HEK293T (cell line): ENCODE measurements around the gene SEMA6C.

Source experiments
- ARNT ChIP-seq: fragments of 450-650 bp; IDR thresholded peaks from 2 replicates; pipeline ENCODE4 v1.6.1; 2017; ENCODE audit warnings: mild to moderate bottlenecking
- BHLHE40 ChIP-seq: fragments of 450-650 bp; IDR thresholded peaks from 2 replicates; pipeline ENCODE4 v1.6.1; 2016; ENCODE audit warnings: mild to moderate bottlenecking, moderate library complexity, borderline replicate concordance
- FOXA1 ChIP-seq: fragments of 450-650 bp; IDR thresholded peaks from 2 replicates; pipeline ENCODE4 v1.6.1; 2016; ENCODE audit warnings: mild to moderate bottlenecking
- FOXK2 ChIP-seq: fragments of 450-650 bp; IDR thresholded peaks from 2 replicates; pipeline ENCODE4 v1.6.1; 2016; ENCODE audit warnings: mild to moderate bottlenecking
- FOXM1 ChIP-seq: fragments of 450-650 bp; IDR thresholded peaks from 2 replicates; pipeline ENCODE4 v1.6.1; 2017; ENCODE audit warnings: mild to moderate bottlenecking, borderline replicate concordance
- HDGF ChIP-seq: fragments of 450-650 bp; IDR thresholded peaks from 2 replicates; pipeline ENCODE4 v1.6.1; 2017; ENCODE audit warnings: antibody characterized with exemption, borderline replicate concordance
- LEF1 ChIP-seq: fragments of 450-650 bp; IDR thresholded peaks from 2 replicates; pipeline ENCODE4 v1.6.1; 2017; ENCODE audit warnings: mild to moderate bottlenecking, borderline replicate concordance
- PKNOX1 ChIP-seq: fragments of 450-650 bp; IDR thresholded peaks from 2 replicates; pipeline ENCODE4 v1.6.1; 2016
- SUZ12 ChIP-seq: fragments of 450-650 bp; IDR thresholded peaks from 2 replicates; pipeline ENCODE4 v1.6.1; 2016; ENCODE audit warnings: mild to moderate bottlenecking
- TARDBP ChIP-seq: fragments of 450-650 bp; IDR thresholded peaks from 2 replicates; pipeline ENCODE4 v1.6.1; 2016

- TF ChIP-seq LEF1 (no peak), FOXK2 (no peak), FOXA1 (no peak), SUZ12 (no peak), BHLHE40 (no peak), PKNOX1 (no peak), ARNT (no peak), TARDBP (no peak), HDGF (no peak), FOXM1 (no peak)
Observed at GRCh38 chr1:151113877-151114276, 32.6 kb downstream of the SEMA6C start.
